Hair follicle dermal papilla cell (primary cell): ENCODE data around the gene TSTD1. TPM values are rescaled to one million over a fixed set of nuclear protein-coding genes. Genes with fewer than 3 reads are reported as not detected.

Experiments used
- small RNA-seq: library from RNA; depleted of rRNA; stranded (forward); fragments of <200 nt; gene quantifications from one replicate; pipeline ENCODE3, GENCODE V24; 2012
- total RNA-seq: library from RNA; depleted of rRNA; stranded (reverse); fragments of >200 nt; gene quantifications from 2 replicates; pipeline ENCODE4 v1.2.3, GENCODE V29; 2012

The TSTD1 gene, protein sequence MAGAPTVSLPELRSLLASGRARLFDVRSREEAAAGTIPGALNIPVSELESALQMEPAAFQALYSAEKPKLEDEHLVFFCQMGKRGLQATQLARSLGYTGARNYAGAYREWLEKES
- 1.5 TPM in 1 of 2 replicates, not detected in the other for total RNA-seq

GRCh38 chr1:161038523-161039153 is at the start of gene TSTD1:
Gene TSTD1 (minus strand): TSS chr1:161038964. CDS start chr1:161038889, 75 bp downstream.

DNA sequence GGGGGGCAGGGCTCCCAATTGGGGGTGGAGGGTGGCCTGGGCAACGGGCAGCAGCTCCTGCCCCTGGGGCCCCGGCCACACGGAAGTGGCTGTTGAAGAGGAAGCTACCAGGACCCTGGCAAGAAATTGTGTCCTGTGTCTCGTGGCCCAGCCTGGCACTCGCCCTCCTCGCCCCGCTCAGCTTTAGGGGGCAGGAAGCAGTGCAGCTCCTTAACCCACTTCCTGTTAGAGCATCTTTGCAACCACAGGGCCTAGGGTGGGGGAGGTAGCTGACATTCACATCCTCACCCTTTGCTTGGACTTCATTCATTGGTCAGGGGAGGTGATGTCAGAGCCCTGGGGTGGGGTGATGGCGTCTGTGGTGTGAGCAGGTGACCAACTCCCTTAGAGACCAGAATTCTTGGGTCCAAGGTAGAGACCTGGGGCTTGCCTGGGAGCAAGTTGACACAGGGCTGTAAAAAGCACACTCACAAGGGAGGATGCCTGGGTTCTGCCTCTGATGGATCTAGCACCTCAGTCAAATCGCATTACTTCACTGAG is 31.0 kb upstream of the TSTD1 start, which contains the start of gene ARHGAP30:
Gene ARHGAP30, minus strand, starts transcription at position 161 of the 540 bp plus-strand sequence. CDS start 267 bp downstream, outside the sequence.

GRCh38 chr1:161045736-161046604 is 7.2 kb upstream of the TSTD1 start, which contains the start of gene USF1:
Gene USF1 (minus strand): TSS chr1:161045977. CDS start chr1:161043275, 2,702 bp downstream.

GRCh38 chr1:161020509-161021164 is 18.1 kb downstream of the TSTD1 start, which contains the start of gene F11R:
Gene F11R (minus strand): TSS chr1:161021152. CDS start chr1:161021073, 79 bp downstream.

Small RNA genes lying within 50 kb of the gene (small RNA-seq; reads per million reads assigned to genes)
- not detected for gene AL591806.2

Other genes starting within 250 kb of the TSTD1 start
- gene LY9, start 242.8 kb downstream of the TSTD1 start, total RNA-seq = not detected in 2 replicates
- gene CD244, start 176.1 kb downstream of the TSTD1 start, total RNA-seq = not detected in 2 replicates
- not detected in 2 replicates for gene ITLN1, start 153.8 kb downstream of the TSTD1 start, total RNA-seq
- not detected in 2 replicates for gene ITLN2, start 84.2 kb downstream of the TSTD1 start, total RNA-seq
- gene F11R, start 17.8 kb downstream of the TSTD1 start, total RNA-seq = 2.1 and 3.6 TPM in 2 replicates
- gene USF1, start 7.0 kb upstream of the TSTD1 start, total RNA-seq = 60.5 and 62.1 TPM in 2 replicates
- gene ARHGAP30, start 30.9 kb upstream of the TSTD1 start, total RNA-seq = not detected in 2 replicates
- gene NECTIN4, start 50.6 kb upstream of the TSTD1 start, total RNA-seq = 0.12 and 0.49 TPM in 2 replicates
- gene KLHDC9, start 59.4 kb upstream of the TSTD1 start, total RNA-seq = 0.65 and 2.2 TPM in 2 replicates
- 10.7 and 14.1 TPM in 2 replicates for gene PFDN2, start 79.1 kb upstream of the TSTD1 start, total RNA-seq
- 29.9 and 32.1 TPM in 2 replicates for gene NIT1, start 79.1 kb upstream of the TSTD1 start, total RNA-seq
- 42.4 and 47.7 TPM in 2 replicates for gene DEDD, start 93.7 kb upstream of the TSTD1 start, total RNA-seq
- gene UFC1, start 115.0 kb upstream of the TSTD1 start, total RNA-seq = 56.3 and 58.4 TPM in 2 replicates
- gene USP21, start 120.5 kb upstream of the TSTD1 start, total RNA-seq = 7.9 and 10.1 TPM in 2 replicates
- gene PPOX, start 127.5 kb upstream of the TSTD1 start, total RNA-seq = 7.6 and 8.6 TPM in 2 replicates
- gene B4GALT3, start 138.5 kb upstream of the TSTD1 start, total RNA-seq = 18.2 and 22.4 TPM in 2 replicates
- 15.5 and 21.4 TPM in 2 replicates for gene ADAMTS4, start 160.1 kb upstream of the TSTD1 start, total RNA-seq
- gene NDUFS2, start 163.4 kb upstream of the TSTD1 start, total RNA-seq = 80.5 and 94.1 TPM in 2 replicates
- 0.97 TPM in 1 of 2 replicates, not detected in the other for gene FCER1G, start 176.3 kb upstream of the TSTD1 start, total RNA-seq
- not detected in 2 replicates for gene APOA2, start 184.7 kb upstream of the TSTD1 start, total RNA-seq
- gene TOMM40L, start 187.1 kb upstream of the TSTD1 start, total RNA-seq = 13.3 and 13.5 TPM in 2 replicates
- not detected in 2 replicates for gene NR1I3, start 199.2 kb upstream of the TSTD1 start, total RNA-seq
- gene PCP4L1, start 219.8 kb upstream of the TSTD1 start, total RNA-seq = not detected in 2 replicates